ENCODE measurements around the gene LARP4B.

DNA sequence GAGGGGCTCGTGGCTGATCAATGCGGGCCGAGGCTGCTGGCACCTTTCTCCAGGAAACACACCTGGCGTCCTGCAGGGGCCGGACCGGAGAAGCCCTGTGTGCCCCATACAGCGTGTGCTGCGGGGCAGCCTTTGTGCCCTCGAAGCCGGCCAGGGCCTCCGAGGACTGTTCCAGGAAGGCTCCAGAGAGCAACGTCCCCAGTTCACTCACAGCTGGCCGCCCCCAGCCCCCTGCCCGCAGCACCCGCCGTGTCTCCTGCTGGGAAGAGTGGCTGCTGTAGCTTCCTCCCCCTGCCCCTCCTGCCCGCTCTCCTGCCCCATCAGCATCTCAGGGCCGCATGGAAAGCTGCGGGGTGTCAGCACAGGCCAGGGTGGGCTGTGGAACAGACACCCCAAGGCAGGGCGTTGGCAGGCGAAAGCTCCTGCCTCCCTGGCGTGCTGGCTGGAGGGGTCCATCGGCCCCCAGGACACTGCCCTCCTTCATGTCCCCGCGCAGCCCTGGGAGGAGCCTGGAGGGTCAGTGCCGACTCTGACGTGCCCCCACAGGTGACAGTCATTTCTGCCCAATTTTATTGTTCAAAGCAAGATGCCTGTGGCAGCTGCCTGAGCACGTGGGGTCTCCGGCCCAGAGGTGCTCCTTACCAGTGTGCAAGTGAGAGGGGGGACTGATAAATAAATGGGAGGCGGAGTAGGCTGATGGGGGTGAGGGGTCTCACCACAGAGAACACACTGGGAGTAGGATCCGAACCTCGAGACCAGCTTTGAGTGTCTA, 146.2 kb downstream of the LARP4B start:
- TF ChIP-seq EZH2phosphoT487 (IDR thresholded peaks at IDR 0.05; ENCODE audit: borderline replicate concordance, low read depth, low read length) = no peak
- TF ChIP-seq, protein P1, sequence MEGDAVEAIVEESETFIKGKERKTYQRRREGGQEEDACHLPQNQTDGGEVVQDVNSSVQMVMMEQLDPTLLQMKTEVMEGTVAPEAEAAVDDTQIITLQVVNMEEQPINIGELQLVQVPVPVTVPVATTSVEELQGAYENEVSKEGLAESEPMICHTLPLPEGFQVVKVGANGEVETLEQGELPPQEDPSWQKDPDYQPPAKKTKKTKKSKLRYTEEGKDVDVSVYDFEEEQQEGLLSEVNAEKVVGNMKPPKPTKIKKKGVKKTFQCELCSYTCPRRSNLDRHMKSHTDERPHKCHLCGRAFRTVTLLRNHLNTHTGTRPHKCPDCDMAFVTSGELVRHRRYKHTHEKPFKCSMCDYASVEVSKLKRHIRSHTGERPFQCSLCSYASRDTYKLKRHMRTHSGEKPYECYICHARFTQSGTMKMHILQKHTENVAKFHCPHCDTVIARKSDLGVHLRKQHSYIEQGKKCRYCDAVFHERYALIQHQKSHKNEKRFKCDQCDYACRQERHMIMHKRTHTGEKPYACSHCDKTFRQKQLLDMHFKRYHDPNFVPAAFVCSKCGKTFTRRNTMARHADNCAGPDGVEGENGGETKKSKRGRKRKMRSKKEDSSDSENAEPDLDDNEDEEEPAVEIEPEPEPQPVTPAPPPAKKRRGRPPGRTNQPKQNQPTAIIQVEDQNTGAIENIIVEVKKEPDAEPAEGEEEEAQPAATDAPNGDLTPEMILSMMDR (conservative IDR thresholded peaks at IDR 0.05; ENCODE audit: low read length) = no peak

Measured in OCI-LY7 (cell line).